Kidney glomerular epithelial cell (primary cell): Measurements from ENCODE around the gene IL1RAPL2.
"Not testable (repeated sequence)": the region's sequence is repeated elsewhere in the genome, so short reads cannot be mapped to it uniquely, and the experiment has no call there.

Experiments
- DNase-seq: peaks from one replicate; lab custom pipeline; 2025; lab: John Stamatoyannopoulos, UW

IL1RAPL2 gene

DNA sequence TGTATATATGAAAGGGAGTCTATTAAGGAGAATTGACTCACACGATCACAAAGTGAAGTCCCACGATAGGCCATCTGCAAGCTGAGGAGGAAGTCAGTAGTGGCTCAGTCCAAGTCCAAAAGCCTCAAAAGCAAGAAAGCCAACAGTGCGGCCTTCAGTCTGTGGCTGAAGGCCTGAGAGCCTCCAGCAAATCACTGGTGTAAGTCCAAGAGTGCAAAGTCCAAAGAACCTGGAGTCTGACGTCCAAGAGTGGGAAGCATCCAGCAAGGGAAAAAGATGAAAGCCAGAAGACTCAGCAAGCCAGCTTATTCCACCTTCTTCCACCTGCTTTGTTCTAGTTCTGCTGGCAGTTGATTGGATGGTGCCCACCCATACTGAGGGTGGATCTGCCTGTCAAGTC, 104.1 kb downstream of the IL1RAPL2 start:
- no peak for DNase-seq

- DNase-seq, result not testable (repeated sequence)
Measured at GRCh38 chrX:104677517-104677916, 111.5 kb downstream of the IL1RAPL2 start.

- no peak for DNase-seq
Measured at GRCh38 chrX:104679175-104679574, 113.2 kb downstream of the IL1RAPL2 start.

GRCh38 chrX:104681214-104681613, 115.2 kb downstream of the IL1RAPL2 start:
- DNase-seq, result no peak

DNA sequence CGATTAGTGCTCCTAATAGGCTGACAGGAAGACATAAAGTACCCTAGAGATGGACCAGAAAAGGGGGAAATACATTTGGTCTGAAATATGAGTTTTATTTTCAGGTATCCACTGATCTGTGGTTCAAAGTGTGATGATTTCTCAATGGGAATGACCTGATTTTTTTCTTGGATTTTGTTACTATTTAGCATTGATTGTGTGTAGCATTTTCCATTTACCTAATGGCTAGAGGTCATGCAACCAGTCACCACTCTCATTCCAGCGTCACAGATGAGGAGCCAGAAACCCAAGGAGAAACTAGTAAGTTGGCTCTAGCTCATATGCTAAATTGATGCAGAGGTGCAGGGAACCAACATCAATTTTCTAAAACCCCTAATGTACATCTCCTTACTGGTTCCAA, 118.1 kb downstream of the IL1RAPL2 start:
- no peak for DNase-seq

DNA sequence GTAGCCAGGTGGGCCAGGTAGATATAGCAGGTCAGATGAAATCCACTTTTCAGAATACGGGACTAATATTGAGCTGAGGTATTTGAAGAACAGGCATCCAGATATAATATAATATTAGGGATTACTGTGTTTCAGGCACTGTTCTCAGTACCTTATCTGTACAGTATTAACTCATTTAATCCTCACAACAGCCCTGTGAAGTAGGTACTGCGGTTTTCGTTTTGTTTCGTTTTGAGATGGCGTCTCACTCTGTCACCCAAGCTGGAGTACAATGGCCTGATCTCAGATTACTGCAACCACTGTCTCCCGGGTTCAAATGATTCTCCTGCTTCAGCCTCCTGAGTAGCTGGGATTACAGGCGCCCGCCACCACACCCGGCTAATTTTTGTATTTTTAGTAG, 129.6 kb downstream of the IL1RAPL2 start:
- DNase-seq, result no peak

GRCh38 chrX:104696667-104697066, 130.7 kb downstream of the IL1RAPL2 start:
- DNase-seq, result no peak

DNA sequence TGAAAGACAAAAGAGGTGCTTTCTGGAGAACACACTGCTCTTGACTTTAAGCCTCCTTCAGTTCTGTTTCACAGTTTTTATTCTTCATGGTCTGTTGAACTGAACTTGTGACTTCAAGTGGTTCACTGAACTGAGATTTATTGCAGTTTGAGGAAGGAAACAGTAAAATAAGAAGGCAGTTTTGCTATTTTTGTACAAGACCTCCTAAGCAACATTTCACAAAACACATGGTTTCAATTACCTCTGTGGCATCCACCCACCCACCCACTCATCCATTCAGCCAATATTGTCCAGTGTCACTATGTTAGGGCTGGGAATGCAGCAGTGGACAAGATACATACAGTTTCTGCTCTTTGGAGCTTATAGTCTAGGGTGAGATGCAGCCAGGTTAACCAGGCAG, 131.3 kb downstream of the IL1RAPL2 start:
- peak; percentile 0 for DNase-seq

DNA sequence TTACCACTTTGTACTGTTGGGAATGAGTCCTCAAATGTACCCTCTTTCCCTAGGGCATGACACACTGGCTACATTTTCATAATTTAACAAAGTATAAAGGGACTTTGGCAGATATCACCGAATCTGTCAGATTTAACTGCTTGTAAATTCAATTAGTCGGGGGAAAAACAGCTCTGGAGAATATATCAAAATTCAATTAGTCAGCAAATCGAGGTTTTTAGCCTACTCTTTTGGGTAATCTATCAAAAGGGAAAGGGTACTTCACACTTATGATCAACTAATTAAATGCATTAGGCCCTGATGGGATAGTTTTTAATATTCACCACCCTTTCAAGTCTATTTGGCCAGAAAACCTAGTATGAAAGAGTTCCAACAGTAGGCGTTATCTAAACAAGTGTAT, 141.0 kb downstream of the IL1RAPL2 start:
- DNase-seq, result no peak

DNA sequence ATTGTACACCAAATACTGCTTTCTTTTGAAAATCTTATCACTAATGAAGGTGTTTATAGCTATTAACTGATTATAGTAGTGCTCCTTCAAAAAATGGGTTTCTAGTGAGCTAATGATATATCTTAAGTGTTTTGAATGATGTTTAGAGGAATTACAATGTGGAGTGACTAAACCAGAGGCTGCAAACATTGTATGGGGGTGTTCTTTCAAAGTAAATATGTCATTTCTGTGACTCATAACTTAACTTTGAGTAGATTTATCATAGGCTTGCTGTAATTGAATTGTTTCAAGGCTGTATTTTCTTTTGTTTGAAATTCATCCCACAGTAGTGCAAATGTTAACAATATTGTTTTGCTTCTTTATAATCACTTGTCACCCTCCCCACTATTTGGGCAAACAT, 141.6 kb downstream of the IL1RAPL2 start:
- DNase-seq, result peak; percentile 0

DNA sequence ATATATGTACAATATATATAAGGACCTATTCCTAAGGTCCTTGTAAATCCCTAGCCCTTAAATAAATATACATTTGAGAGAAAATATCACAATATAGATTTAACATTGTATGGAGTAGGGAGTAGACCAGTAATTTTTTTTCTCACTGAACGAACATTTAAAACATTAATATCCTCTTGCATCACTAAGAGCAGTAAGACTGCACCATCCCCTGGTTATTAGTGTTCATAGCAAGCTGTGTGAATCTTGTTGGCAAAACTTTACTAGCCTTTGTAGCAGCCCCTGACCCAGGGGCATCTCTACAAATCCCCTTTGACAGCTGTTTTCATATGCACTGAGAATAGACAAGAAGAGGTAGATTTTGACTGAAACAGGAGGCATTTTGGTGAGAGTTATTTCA, 146.5 kb downstream of the IL1RAPL2 start:
- peak; percentile 0 for DNase-seq

DNA sequence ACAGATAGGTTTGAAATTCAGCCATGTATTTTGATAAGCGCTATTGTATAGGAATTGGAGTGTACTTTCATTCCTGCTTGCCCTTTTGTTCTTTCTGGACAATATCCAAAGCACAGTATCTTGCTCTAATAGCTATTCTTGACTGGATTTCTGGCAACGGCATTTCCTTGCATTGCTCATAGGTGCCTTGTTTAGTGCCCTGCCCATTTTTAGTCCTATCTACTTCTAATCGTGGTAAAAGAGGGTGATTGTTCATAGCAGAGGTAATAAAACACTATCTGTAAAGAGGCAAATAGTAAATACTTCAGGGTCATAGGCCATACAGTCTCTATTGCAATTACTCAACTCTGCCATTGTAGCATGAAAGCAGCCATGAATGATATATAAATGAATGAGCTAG, 155.9 kb downstream of the IL1RAPL2 start:
- no peak for DNase-seq

GRCh38 chrX:104728456-104728855, 162.5 kb downstream of the IL1RAPL2 start:
- no peak for DNase-seq

DNA sequence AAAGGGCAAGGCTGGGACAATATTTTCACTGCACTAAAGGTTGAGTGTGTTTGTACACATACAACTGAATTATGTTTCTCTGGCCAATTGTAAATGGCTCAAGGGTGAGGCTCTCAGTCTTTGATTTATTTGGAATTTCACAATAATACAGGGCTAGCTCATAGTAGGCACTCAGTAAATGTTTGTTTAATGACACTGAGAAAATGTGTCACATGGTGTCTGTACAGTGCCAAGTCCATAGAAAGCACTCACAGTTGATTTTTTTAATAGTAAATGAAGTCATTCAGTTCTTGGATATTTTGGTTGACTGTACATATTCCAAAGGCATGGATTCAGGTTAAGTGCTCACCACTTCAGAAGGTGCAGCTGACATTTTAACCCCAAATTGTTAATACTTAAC, 176.4 kb downstream of the IL1RAPL2 start:
- DNase-seq, result no peak

GRCh38 chrX:104745152-104745551, 179.2 kb downstream of the IL1RAPL2 start:
- no peak for DNase-seq

GRCh38 chrX:104749951-104750610, 184.1 kb downstream of the IL1RAPL2 start:
- no peak for DNase-seq

- no peak for DNase-seq
Measured at GRCh38 chrX:104762641-104763040, 196.6 kb downstream of the IL1RAPL2 start.

- DNase-seq, result no peak
Measured at GRCh38 chrX:104789784-104790183, 223.8 kb downstream of the IL1RAPL2 start.

DNA sequence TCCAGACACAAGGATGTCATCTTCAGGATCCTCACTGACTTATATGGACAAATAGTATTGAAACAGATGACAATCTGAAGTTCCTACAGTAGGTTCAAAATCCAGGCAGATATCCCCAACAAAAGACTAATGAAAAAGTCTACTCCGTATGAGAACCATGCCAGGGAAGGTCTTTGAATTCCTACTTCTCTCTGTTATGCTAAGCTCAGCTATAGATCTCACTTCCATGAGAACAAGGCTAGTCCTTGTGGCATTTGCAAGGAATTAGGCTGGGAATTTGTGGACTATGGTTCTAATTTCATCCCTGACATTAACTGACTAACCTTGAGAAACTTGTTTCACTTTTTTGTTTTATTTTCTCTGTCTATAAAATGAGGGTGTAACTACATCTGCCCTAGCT, 229.8 kb downstream of the IL1RAPL2 start:
- no peak for DNase-seq

DNA sequence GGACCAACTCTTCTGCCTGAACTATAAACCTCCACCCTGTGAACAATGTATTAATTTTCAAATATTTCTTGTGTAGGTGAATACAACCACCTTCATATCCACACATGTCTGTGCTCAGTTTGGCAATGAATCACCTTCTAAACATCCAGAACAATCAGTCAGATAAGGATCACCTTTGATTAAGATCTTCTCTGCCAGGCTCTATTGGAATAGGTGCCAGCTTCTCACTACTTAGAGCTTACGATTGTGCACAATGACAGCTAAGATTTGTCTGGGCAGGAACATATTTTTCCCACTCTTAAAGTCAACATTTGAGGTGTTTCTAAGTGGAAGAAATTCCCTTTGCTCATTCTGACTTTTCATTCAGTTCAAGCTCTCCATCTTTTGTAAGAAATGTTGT, 237.2 kb downstream of the IL1RAPL2 start:
- no peak for DNase-seq

GRCh38 chrX:104806346-104806745, 240.3 kb downstream of the IL1RAPL2 start:
- no peak for DNase-seq

- no peak for DNase-seq
Measured at GRCh38 chrX:104833401-104833800, 267.4 kb downstream of the IL1RAPL2 start.

- no peak for DNase-seq
Measured at GRCh38 chrX:104842646-104843045, 276.6 kb downstream of the IL1RAPL2 start.

GRCh38 chrX:104852241-104852640, 286.2 kb downstream of the IL1RAPL2 start:
- DNase-seq, result no peak

DNA sequence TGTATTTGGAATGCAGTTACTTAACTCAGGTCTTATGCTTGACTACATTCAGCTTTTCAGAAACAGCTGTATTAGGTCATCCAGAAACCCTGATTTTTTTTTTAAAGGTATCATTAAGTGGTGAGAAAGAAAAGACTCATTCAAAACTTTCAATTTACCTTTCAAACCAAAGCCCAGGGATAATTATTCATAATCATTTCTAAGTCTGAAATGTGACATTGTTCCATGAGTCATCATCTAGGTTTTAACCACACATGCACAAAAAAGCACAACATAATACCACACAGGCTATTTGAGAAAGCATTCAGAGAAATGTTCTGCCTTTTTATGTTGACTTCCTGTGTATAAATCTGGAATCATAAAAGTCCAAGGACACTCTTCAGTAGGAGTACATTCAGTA, 288.2 kb downstream of the IL1RAPL2 start:
- DNase-seq, result no peak
